Measurements from ENCODE around the gene CERKL. TPM values are rescaled to one million over a fixed set of nuclear protein-coding genes. Genes with fewer than 3 reads are reported as not detected.

Gene CERKL
- total RNA-seq, 4 donors from 2014 or later: not detected

GRCh38 chr2:181626671-181627070 is 30.2 kb downstream of the CERKL start:
- no peaks in the 10 kb centered on the region for H3K9me3 ChIP-seq
- TF ChIP-seq CTCF (IDR thresholded peaks at IDR 0.05) (no peak), POLR2A (IDR thresholded peaks at IDR 0.05) (no peak), EP300 (IDR thresholded peaks at IDR 0.05) (no peak)

GRCh38 chr2:181623159-181623558 is 33.7 kb downstream of the CERKL start:
- TF ChIP-seq EP300 (IDR thresholded peaks at IDR 0.05): no peak
- TF ChIP-seq POLR2A (IDR thresholded peaks at IDR 0.05): no peak
- TF ChIP-seq CTCF (IDR thresholded peaks at IDR 0.05): no peak
- H3K4me3 ChIP-seq: no peak overlapping the region
- H3K36me3 ChIP-seq: no peaks in the 10 kb centered on the region
- H3K27ac ChIP-seq: no peak overlapping the region
- H3K27me3 ChIP-seq: no peaks in the 10 kb centered on the region
- H3K9me3 ChIP-seq: no peaks in the 10 kb centered on the region
- no peak for DNase-seq (ENCODE audit: low spot score in 2 of 2)
- H3K4me1 ChIP-seq: no peaks in the 10 kb centered on the region

More at GRCh38 chr2:181626671-181627070, 30.2 kb downstream of the CERKL start:
- no peak for DNase-seq (ENCODE audit: low spot score in 2 of 2)
- H3K4me3 ChIP-seq: no peak overlapping the region
- no peaks in the 10 kb centered on the region for H3K27me3 ChIP-seq
- no peaks in the 10 kb centered on the region for H3K36me3 ChIP-seq
- no peak overlapping the region for H3K27ac ChIP-seq
- no peaks in the 10 kb centered on the region for H3K4me1 ChIP-seq

GRCh38 chr2:181621779-181622490 is 35.0 kb downstream of the CERKL start:
- no peak overlapping the region for H3K4me3 ChIP-seq
- H3K36me3 ChIP-seq: no peaks in the 10 kb centered on the region
- no peaks in the 10 kb centered on the region for H3K4me1 ChIP-seq
- no peak for TF ChIP-seq POLR2A (IDR thresholded peaks at IDR 0.05)
- no peak for TF ChIP-seq EP300 (IDR thresholded peaks at IDR 0.05)
- TF ChIP-seq CTCF (IDR thresholded peaks at IDR 0.05): no peak
- no peak overlapping the region for H3K27ac ChIP-seq
- WGBS, 2 donors: 60 to 77% methylated on average over 3 of the region's 3 CpGs
- no peak for DNase-seq (ENCODE audit: low spot score in 2 of 2)
- no peaks in the 10 kb centered on the region for H3K27me3 ChIP-seq
- H3K9me3 ChIP-seq: no peaks in the 10 kb centered on the region

- no peak for DNase-seq (ENCODE audit: low spot score in 2 of 2)
- Histone ChIP-seq H3K27me3 (no peaks in the 10 kb centered on the region), H3K27ac (no peak overlapping the region), H3K36me3 (no peaks in the 10 kb centered on the region), H3K4me1 (no peaks in the 10 kb centered on the region), H3K9me3 (no peaks in the 10 kb centered on the region), H3K4me3 (no peak overlapping the region)
- no peak for TF ChIP-seq EP300 (IDR thresholded peaks at IDR 0.05)
- no peak for TF ChIP-seq POLR2A (IDR thresholded peaks at IDR 0.05)
- no peak for TF ChIP-seq CTCF (IDR thresholded peaks at IDR 0.05)
- WGBS, 2 donors: 84% methylated on average over 2 of the region's 2 CpGs
Measured at GRCh38 chr2:181619516-181619915, 37.4 kb downstream of the CERKL start.

- Histone ChIP-seq H3K27me3 (no peaks in the 10 kb centered on the region), H3K27ac (no peak overlapping the region), H3K4me1 (no peaks in the 10 kb centered on the region), H3K36me3 (no peaks in the 10 kb centered on the region), H3K4me3 (no peak overlapping the region), H3K9me3 (no peaks in the 10 kb centered on the region)
- no peak for DNase-seq (ENCODE audit: low spot score in 2 of 2)
- 63 to 76% methylated on average over 1 of the region's 1 CpG for WGBS, 2 donors
- TF ChIP-seq EP300 (IDR thresholded peaks at IDR 0.05): no peak
- TF ChIP-seq POLR2A (IDR thresholded peaks at IDR 0.05): no peak
- no peak for TF ChIP-seq CTCF (IDR thresholded peaks at IDR 0.05)
Measured at GRCh38 chr2:181616715-181617114, 40.2 kb downstream of the CERKL start.
